ENCODE results near the gene PLEKHA6. TPM values are rescaled to one million over a fixed set of nuclear protein-coding genes. Genes with fewer than 3 reads are reported as not detected.

The PLEKHA6 gene
- total and polyA plus RNA-seq, 2 of the 8 experiments (the other 6 are each of a cell fraction or from before 2014, with no cell fraction given), result 4.8 to 20.2 TPM

GRCh38 chr1:204274446-204274845 lies 85.3 kb downstream of the PLEKHA6 start:
- Histone ChIP-seq H3K4ac (replicated peaks; ENCODE audit: insufficient read length, low read depth, low read length) (no peak overlapping the region), H3K27ac (ENCODE audit: low read depth, low read length) (no peak overlapping the region), H2BK120ac (replicated peaks; ENCODE audit: low read depth, low read length) (no peak overlapping the region), H3K23me2 (ENCODE audit: low read depth, low read length) (no peaks in the 10 kb centered on the region), H4K5ac (ENCODE audit: insufficient read length, low read depth, low read length) (no peak overlapping the region), H3K4me2 (ENCODE audit: insufficient read depth in 1 of 2, low read depth in 2 of 2, low read length in 2 of 2) (no peak overlapping the region), H2AK5ac (ENCODE audit: low read depth, low read length) (no peak overlapping the region), H3K56ac (replicated peaks; ENCODE audit: insufficient read length, low read depth, low read length) (no peak overlapping the region), H3K27me3 (replicated peaks in 1 of 4; ENCODE audit: control insufficient read depth in 3 of 4, extremely low read depth in 1 of 4, insufficient read depth in 3 of 4, low read length in 3 of 4) (no peaks in the 10 kb centered on the region), H2BK20ac (ENCODE audit: low read length) (no peak overlapping the region), H3K79me1 (ENCODE audit: low read depth, low read length) (no peaks in the 10 kb centered on the region), H2BK12ac (ENCODE audit: low read depth, low read length) (no peak overlapping the region), H4K8ac (ENCODE audit: extremely low read depth, insufficient read depth, low read length) (no peak overlapping the region), H3K9me3 (ENCODE audit: insufficient read depth in 2 of 2, low read depth in 1 of 2, low read length in 1 of 2) (no peaks in the 10 kb centered on the region), H2BK5ac (ENCODE audit: low read depth, low read length) (no peak overlapping the region), H3K18ac (ENCODE audit: extremely low read depth, low read length) (no peak overlapping the region), H4K91ac (replicated peaks; ENCODE audit: insufficient read length, low read length) (no peak overlapping the region), H3K79me2 (ENCODE audit: control insufficient read depth in 1 of 2, insufficient read depth in 2 of 2, low read length in 2 of 2) (no peaks in the 10 kb centered on the region), H3K9ac (replicated peaks in 1 of 4; ENCODE audit: extremely low read depth in 1 of 4, low read depth in 3 of 4, low read length in 3 of 4) (no peak overlapping the region), H3K4me1 (replicated peaks in 1 of 4; ENCODE audit: control insufficient read depth in 3 of 4, insufficient read depth in 4 of 4, low read length in 3 of 4) (peaks cover 0 to 5% (median 2%) of the 10 kb centered on the region in 4 experiments; a peak in 6 of 7 replicates), H3K23ac (ENCODE audit: insufficient read length) (no peak overlapping the region), H2BK15ac (ENCODE audit: low read length) (no peak overlapping the region), H4K20me1 (replicated peaks in 1 of 2; ENCODE audit: control insufficient read depth in 1 of 2, insufficient read depth in 2 of 2, low read length in 2 of 2) (peaks cover 2 to 3% of the 10 kb centered on the region in 2 experiments), H2AFZ (ENCODE audit: low read length) (no peak overlapping the region), H3K36me3 (ENCODE audit: control insufficient read depth in 2 of 4, insufficient read depth in 4 of 4, low read length in 3 of 4) (no peaks in the 10 kb centered on the region), H3K14ac (ENCODE audit: insufficient read length) (no peak overlapping the region), H3K4me3 (ENCODE audit: extremely low read depth in 1 of 4, insufficient read depth in 2 of 4, low read depth in 3 of 4, low read length in 4 of 4) (no peak overlapping the region)
- ChIA-PET POLR2A (ENCODE audit: partially characterized antibody) (no interaction called here), CTCF (ENCODE audit: partially characterized antibody) (interaction anchor here (0.6 to 26.5 kb wide), 10 partner anchors 9 to 341 kb away, joined by 3 to 335 read pairs (median 3); partner anchors contain the start of gene PLEKHA6)
- DNase-seq (ENCODE audit: low read depth in 1 of 2, low spot score in 2 of 2) (no peak), FAIRE-seq (no peak)
- WGBS, 2 experiments (ENCODE audit: extremely low coverage in 1 of 2, insufficient coverage in 1 of 2, insufficient read length in 1 of 2, insufficient replicate concordance in 2 of 2, low coverage in 1 of 2, low lambda C conversion rate in 2 of 2, missing lambda C conversion rate in 1 of 2), result 89% methylated on average over 2 of the region's 2 CpGs; no CpG with 5 or more reads in 1 of the 2 experiments
- TF ChIP-seq SAP30 (IDR thresholded peaks at IDR 0.05; ENCODE audit: insufficient read depth, insufficient replicate concordance, low read length) (no peak), CEBPB (IDR thresholded peaks at IDR 0.05; ENCODE audit: low read depth, low read length) (no peak), ATF3 (IDR thresholded peaks at IDR 0.05; ENCODE audit: insufficient read depth, low read depth, low read length) (no peak), SP2 (IDR thresholded peaks at IDR 0.05; ENCODE audit: low read length) (no peak), SIX5 (IDR thresholded peaks at IDR 0.05; ENCODE audit: low read depth, low read length) (no peak)
